Stimulated activated CD4-positive, alpha-beta T cell treated with anti-CD3 and anti-CD28 coated beads, Interleukin-4, amount 100 ng/mL, for 1 hour (primary cell): Measurements from ENCODE around the gene STARD6.
"Not testable (repeated sequence)": the region's sequence is repeated elsewhere in the genome, so short reads cannot be mapped to it uniquely, and the experiment has no call there.

Experiments
- DNase-seq: peaks from one replicate; pipeline ENCODE4 v3.0.0-alpha.2; 2020

The STARD6 gene, protein sequence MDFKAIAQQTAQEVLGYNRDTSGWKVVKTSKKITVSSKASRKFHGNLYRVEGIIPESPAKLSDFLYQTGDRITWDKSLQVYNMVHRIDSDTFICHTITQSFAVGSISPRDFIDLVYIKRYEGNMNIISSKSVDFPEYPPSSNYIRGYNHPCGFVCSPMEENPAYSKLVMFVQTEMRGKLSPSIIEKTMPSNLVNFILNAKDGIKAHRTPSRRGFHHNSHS

GRCh38 chr18:54357660-54358494, at the start of gene STARD6, which contains the start of gene C18orf54:
Gene STARD6 (minus strand): TSS chr18:54357858. CDS start chr18:54354573, 3,285 bp downstream.
Gene C18orf54 (plus strand): TSS chr18:54357906. CDS start chr18:54360573, 2,667 bp downstream.
- peak; percentile 87 for DNase-seq

DNA sequence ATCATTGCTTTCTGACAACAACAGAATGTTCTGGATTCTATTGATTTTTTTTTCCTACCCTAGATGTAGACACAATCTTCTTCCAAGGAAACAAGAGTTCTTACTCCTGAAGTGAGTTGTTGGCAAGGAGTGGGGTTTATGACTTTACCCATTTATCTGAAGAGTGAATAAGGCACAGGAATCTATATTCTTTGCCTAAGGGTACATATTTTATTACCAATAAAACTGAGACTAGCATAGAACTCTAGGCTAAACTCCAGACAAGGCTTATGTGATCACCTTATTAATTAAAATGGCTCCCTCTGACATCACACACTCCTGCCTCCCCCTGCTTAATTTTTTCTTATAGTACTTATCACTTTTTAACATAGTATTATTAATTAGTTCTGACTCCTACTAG, 47.6 kb upstream of the STARD6 start:
- no peak for DNase-seq

- DNase-seq: no peak
Measured at GRCh38 chr18:54396760-54397159, 39.1 kb upstream of the STARD6 start.

GRCh38 chr18:54393648-54394294, 36.1 kb upstream of the STARD6 start:
- no peak for DNase-seq

- DNase-seq: no peak
Measured at GRCh38 chr18:54392543-54393023, 34.9 kb upstream of the STARD6 start.

DNA sequence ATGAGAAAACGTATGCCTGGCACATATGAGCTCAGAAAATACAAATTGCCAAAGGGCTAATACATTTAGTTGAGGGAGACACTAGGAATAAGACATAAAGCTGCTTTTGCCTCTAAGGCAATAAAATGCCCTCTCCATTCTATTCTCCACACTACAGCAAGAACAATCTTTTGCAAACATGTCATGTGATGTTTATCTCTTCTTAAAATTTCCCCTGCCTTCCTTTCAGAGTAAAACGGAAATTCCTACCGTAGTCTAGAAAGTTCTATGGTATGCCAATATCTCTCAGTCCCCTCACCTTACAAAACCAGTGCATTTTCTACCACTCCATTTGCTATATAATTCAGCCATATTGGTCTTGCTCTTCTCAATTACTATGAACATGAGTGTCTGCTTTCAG, 33.2 kb upstream of the STARD6 start:
- no peak for DNase-seq

DNA sequence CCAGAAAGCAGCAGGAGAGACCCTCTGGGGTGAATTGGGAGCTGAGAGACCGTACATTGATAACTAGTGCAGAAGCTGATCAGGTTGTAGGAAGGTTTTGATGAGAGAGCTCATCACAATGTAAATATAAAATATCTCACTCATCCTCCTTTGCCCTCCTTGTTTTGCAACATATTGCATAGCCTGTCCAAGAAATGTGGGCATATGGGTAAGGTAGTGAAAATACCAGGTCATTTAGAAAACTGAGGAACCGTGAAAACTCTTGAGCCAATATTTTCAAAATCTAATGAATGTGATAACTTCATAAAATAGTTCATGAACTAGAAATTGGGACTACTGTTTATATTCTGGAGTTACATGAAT, 31.5 kb upstream of the STARD6 start:
- DNase-seq: no peak

GRCh38 chr18:54388203-54389142, 30.8 kb upstream of the STARD6 start:
- no peak for DNase-seq

DNA sequence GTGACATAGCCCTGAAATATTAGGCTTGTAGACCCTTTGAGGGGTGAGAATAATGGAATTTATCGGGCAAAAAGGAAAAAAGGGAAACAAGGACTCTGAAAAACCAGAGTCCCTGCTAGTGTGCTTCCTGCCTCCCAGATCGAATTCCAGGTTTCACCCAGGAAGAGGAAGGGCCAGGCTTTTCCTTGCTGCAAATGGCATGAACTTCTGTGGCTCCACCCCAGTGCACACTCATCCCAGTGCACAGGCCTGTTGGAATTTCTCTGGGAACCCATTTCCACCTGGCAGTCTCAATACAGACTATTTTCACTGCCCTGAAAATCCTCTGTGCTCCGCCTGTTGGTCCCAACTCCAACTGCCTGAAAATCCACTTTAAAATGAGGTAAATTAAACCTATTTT, 30.0 kb upstream of the STARD6 start:
- no peak for DNase-seq

DNA sequence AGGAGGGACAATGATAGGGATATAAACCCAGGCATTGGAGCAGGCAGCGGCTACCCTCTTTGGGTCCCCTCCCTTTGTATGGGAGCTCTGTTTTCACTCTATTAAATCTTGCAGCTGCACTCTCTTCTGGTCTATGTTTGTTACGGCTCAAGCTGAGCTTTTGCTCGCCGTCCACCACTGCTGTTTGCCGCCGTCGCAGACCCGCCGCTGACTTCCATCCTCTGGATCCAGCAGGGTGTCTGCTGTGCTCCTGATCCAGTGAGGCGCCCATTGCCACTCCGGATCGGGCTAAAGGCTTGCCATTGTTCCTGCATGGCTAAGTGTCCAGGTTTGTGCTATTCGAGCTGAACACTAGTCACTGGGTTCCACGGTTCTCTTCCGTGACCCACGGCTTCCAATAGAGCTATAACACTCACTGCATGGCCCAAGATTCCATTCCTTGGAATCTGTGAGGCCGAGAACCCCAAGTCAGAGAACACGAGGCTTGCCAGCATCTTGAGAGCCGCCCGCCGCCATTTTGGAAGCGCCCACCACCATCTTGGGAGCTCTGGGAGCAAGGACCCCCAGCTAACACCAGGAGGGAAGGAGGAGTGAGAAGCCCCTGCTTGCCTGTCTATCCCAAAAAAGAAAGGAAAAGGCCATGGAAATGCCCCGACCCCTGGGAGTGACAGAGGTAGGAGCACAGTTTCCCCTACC, 29.3 kb upstream of the STARD6 start:
- not testable (repeated sequence) for DNase-seq

GRCh38 chr18:54386043-54386442, 28.4 kb upstream of the STARD6 start:
- no peak for DNase-seq

DNA sequence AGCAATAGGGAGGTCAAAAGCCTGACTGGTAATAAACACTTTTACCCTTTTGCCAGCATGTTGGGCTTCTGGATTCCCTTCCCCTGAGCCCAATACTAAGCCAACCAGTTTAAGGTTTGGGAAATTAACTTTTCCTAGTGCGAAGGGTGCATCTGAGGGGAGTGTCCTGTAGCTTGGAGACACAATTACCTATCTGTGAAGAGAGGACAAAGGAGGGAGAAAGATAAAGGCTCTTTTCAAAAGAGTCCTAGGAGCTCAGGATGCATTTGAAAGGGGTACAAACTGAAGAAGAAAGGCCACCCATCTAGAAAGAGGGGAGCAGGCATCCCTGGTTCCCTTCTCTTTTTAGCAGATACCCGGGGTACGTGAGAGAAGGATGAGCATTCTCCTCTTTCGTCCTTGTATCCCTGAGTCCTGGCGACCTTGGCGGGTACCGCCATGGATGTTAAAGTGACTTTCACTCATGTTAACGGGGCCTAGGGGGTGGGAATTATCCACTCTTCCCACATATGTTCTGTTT, 25.1 kb upstream of the STARD6 start:
- DNase-seq: no peak

DNA sequence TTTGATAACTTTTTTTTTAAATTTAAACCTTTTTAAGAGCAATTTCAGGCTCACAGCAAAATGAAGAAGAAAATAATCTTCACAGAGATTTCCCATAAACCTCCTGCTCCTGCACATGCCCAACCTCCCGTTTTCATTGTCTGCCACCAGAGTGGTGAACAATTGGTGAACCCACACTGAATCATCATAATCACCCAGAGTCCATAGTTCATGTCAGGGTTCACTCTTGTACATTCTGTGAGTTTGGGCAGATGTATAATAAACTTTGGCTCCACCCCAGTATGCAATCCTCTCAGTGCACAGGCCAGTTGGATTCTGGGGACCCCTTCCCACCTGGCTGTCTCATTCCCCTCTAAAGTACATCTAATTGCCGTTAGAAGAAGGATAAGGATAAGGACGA, 24.4 kb upstream of the STARD6 start:
- DNase-seq: no peak

GRCh38 chr18:54381640-54382039, 24.0 kb upstream of the STARD6 start:
- DNase-seq: no peak

GRCh38 chr18:54378057-54378456, 20.4 kb upstream of the STARD6 start:
- DNase-seq: no peak

DNA sequence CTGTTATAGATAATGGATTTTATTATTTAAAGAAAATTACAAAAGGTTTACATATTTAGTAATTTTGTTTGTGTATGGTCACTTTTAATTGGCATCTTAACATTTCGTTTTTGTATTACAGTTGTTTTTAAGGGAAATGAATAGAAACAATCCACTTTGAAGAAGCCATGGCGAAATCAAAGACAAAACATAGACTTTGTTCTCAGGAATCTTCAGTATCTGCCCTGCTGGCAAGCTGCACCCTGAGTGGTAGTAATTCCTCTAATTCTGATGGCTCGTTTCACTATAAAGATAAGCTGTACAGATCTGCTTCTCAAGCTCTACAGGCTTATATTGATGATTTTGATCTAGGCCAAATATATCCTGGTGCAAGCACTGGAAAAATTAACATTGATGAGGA, 2.7 kb upstream of the STARD6 start:
- no peak for DNase-seq

DNA sequence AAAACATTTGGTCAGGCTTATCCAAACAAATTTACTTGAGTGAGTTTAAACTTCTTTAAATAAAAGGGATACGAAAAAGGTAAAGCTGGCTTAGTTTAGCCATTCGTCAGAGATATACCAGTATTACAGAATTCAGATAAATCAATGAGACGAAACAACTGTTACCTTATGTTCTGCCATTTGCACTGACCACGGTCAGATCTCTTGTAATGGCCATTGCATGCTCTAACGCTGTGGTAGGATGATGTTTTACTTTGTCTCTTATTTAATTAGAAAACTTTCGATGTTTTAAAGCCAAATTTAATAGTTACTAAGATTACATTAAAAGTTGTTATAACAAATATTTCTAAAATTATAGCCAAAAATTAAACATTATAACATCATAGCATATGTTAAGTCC, 1.6 kb upstream of the STARD6 start:
- no peak for DNase-seq

GRCh38 chr18:54358495-54359040, 910 bp upstream of the STARD6 start:
- DNase-seq: no peak

- no peak for DNase-seq
Measured at GRCh38 chr18:54357082-54357659, 487 bp downstream of the STARD6 start.

DNA sequence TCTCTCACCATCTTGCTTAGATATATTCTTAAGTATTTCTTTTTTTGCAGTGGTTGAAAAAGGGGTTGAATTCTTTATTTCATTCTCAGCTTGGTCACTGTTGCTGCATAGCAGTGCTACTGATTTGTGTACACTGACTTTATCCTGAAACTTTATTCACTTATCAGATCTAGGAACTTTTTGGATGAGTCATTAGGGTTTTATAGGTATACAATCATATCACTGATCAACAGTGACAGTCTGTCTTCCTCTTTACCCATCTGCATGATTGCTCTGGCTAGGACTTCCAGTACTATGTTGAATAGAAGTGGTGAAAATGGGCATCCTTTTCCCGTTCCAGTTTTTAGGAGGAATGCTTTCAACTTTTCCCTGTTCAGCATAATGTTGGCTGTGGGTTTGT, 6.5 kb downstream of the STARD6 start:
- no peak for DNase-seq

GRCh38 chr18:54338230-54338629, 19.4 kb downstream of the STARD6 start:
- no peak for DNase-seq
